Aorta (tissue), 5 donors: ENCODE data around the gene E2F8. TPM values are rescaled to one million over a fixed set of nuclear protein-coding genes. Genes with fewer than 3 reads are reported as not detected.

ENCODE experiments used
- ATAC-seq: fragments of 200-7000 bp; cut with Tn5 transposase; one replicate; pipeline ENCODE4 v1.9.1; 2022; ENCODE audit warnings: moderate library complexity; ENCODE audit not compliant: low FRiP score
- DNase-seq, 2 donors: peaks; one replicate each; pipeline ENCODE4 v3.0.0-alpha.2; 2020
- H3K27ac ChIP-seq, 2 donors: one replicate each; pipeline ENCODE4 v1.5.1; 2013; ENCODE audit warnings: low read length in 2 of 2, mild to moderate bottlenecking in 2 of 2, moderate library complexity in 2 of 2, control low read depth in 1 of 2, inconsistent platforms in 1 of 2, low read depth in 1 of 2
- H3K27me3 ChIP-seq, 2 donors: one replicate each; pipeline ENCODE4 v1.6.1; 2013; ENCODE audit warnings: control low read depth in 1 of 2, low read length in 1 of 2, mild to moderate bottlenecking in 1 of 2, moderate library complexity in 1 of 2; ENCODE audit not compliant: insufficient read depth in 2 of 2, control insufficient read depth in 1 of 2
- H3K36me3 ChIP-seq, 2 donors: one replicate each; pipeline ENCODE4 v1.6.1; 2013; ENCODE audit warnings: control low read depth in 1 of 2, low read length in 1 of 2, mild to moderate bottlenecking in 1 of 2; ENCODE audit not compliant: insufficient read depth in 2 of 2, control insufficient read depth in 1 of 2
- H3K4me1 ChIP-seq, 2 donors: one replicate each; pipeline ENCODE4 v1.6.1; 2013; ENCODE audit warnings: low read length in 2 of 2, control low read depth in 1 of 2, mild to moderate bottlenecking in 1 of 2, moderate library complexity in 1 of 2; ENCODE audit not compliant: insufficient read depth in 2 of 2, control insufficient read depth in 1 of 2
- H3K4me3 ChIP-seq, 2 donors: one replicate each; pipeline ENCODE4 v1.5.1; 2013; ENCODE audit warnings: low read length in 2 of 2, control low read depth in 1 of 2, mild to moderate bottlenecking in 1 of 2
- H3K9me3 ChIP-seq: one replicate; pipeline ENCODE4 v1.6.1; 2013; ENCODE audit warnings: mild to moderate bottlenecking, low read length; ENCODE audit not compliant: control insufficient read depth
- WGBS, 2 donors: extraction: QIAGEN DNeasy Blood & Tissue Kit; methylation state at CpG; one replicate each; pipeline ENCODE4 v1.1.7; 2013; 5-methylcytosine and 5-hydroxymethylcytosine counted together
- intact Hi-C, 2 donors: fragments of 100-400 bp; cut with DNase I; formaldehyde crosslinking; loops; one replicate each; pipeline versions ENCODE4 v1.14.2 to v1.15.0; 2022
- polyA plus RNA-seq, 2 donors: library from polyadenylated mRNA; stranded (reverse); fragments of 200-250 nt; gene quantifications; one replicate each; pipeline ENCODE4 v1.2.3, GENCODE V29; 2013
- total RNA-seq, 2 donors: library from RNA; stranded (reverse); fragmentation: NEBNext Ultra II Directional; extraction: Animal tissue kit (Norgen Biotek cat#: 25700); gene quantifications; one replicate each; pipeline ENCODE4 v1.2.1, GENCODE V29; 2021
- donor health status: healthy with polysubstance abuse.
- donor health status: Bipolar disorder and iron deficiency.
- donor health status: DM: no; HTN: no; CAD: no.
- donor health status: DM: no; HTN: no; CAD: no.
- donor health status: DM: yes; HTN: yes; CAD: no.

E2F8 gene
- total and polyA plus RNA-seq, 4 donors, result 0.05 to 0.63 (median 0.29) TPM; not detected in 1

GRCh38 chr11:19234231-19234817 is 6.4 kb downstream of the E2F8 start:
- H3K36me3 ChIP-seq, result no peaks in the 10 kb centered on the region
- ATAC-seq (no peak), DNase-seq (no peak)
- H3K27me3 ChIP-seq, result no peaks in the 10 kb centered on the region
- no peak overlapping the region for H3K4me3 ChIP-seq
- H3K4me1 ChIP-seq, result no peaks in the 10 kb centered on the region
- 96 to 98% methylated on average over 5 of the region's 5 CpGs for WGBS, 2 donors
- intact Hi-C loops, result no loop called here
- H3K27ac ChIP-seq, result no peak overlapping the region
- peaks cover 4% of the 10 kb centered on the region for H3K9me3 ChIP-seq

- Histone ChIP-seq H3K4me3 (no peak overlapping the region), H3K9me3 (peaks cover 4% of the 10 kb centered on the region), H3K27ac (no peak overlapping the region), H3K36me3 (no peaks in the 10 kb centered on the region), H3K4me1 (no peaks in the 10 kb centered on the region), H3K27me3 (no peaks in the 10 kb centered on the region)
- intact Hi-C loops, result no loop called here
- DNase-seq (no peak), ATAC-seq (no peak)
- WGBS, 2 donors, result 67% methylated on average over 6 of the region's 6 CpGs
Measured at GRCh38 chr11:19232910-19233503, 7.7 kb downstream of the E2F8 start.

- H3K36me3 ChIP-seq, result no peaks in the 10 kb centered on the region
- 95 to 96% methylated on average over 5 of the region's 5 CpGs for whole genome bisulfite sequencing, 2 donors
- DNase-seq, result no peak
Measured at GRCh38 chr11:19229671-19230070, 11.1 kb downstream of the E2F8 start.

GRCh38 chr11:19228968-19229367 is 11.8 kb downstream of the E2F8 start:
- no peak for DNase-seq
- Histone ChIP-seq H3K4me3 (no peak overlapping the region), H3K9me3 (no peaks in the 10 kb centered on the region), H3K27me3 (no peaks in the 10 kb centered on the region), H3K27ac (no peak overlapping the region), H3K36me3 (no peaks in the 10 kb centered on the region), H3K4me1 (no peaks in the 10 kb centered on the region)
- intact Hi-C loops, result no loop called here
- 86 to 90% methylated on average over 3 of the region's 3 CpGs for WGBS, 2 donors
- no peak for ATAC-seq

More at GRCh38 chr11:19229671-19230070, 11.1 kb downstream of the E2F8 start:
- intact Hi-C loops, result no loop called here
- Histone ChIP-seq H3K9me3 (no peaks in the 10 kb centered on the region), H3K27ac (no peak overlapping the region), H3K4me1 (no peaks in the 10 kb centered on the region), H3K27me3 (no peaks in the 10 kb centered on the region), H3K4me3 (no peak overlapping the region)
- ATAC-seq, result no peak

GRCh38 chr11:19226378-19227195 is 14.2 kb downstream of the E2F8 start:
- no peaks in the 10 kb centered on the region for H3K36me3 ChIP-seq
- DNase-seq (no peak), ATAC-seq (no peak)
- H3K27ac ChIP-seq, result no peak overlapping the region
- no peak overlapping the region for H3K4me3 ChIP-seq
- H3K4me1 ChIP-seq, result no peaks in the 10 kb centered on the region
- peaks cover 2% of the 10 kb centered on the region for H3K9me3 ChIP-seq
- WGBS, 2 donors, result 89 to 91% methylated on average over 6 of the region's 6 CpGs
- intact Hi-C loops, result no loop called here
- no peaks in the 10 kb centered on the region for H3K27me3 ChIP-seq

- WGBS, 2 donors, result 97% methylated on average over 3 of the region's 3 CpGs
Measured at GRCh38 chr11:19225581-19225980, 15.2 kb downstream of the E2F8 start.

GRCh38 chr11:19225123-19225522 is 15.6 kb downstream of the E2F8 start:
- WGBS, 2 donors, result 95% methylated on average over 6 of the region's 6 CpGs
- intact Hi-C loops, result no loop called here
- no peak for ATAC-seq

More at GRCh38 chr11:19225581-19225980, 15.2 kb downstream of the E2F8 start:
- intact Hi-C loops, result no loop called here
- no peak for ATAC-seq
- no peaks in the 10 kb centered on the region for H3K4me1 ChIP-seq
- H3K36me3 ChIP-seq, result no peaks in the 10 kb centered on the region
- H3K27ac ChIP-seq, result no peak overlapping the region
- no peaks in the 10 kb centered on the region for H3K27me3 ChIP-seq
- H3K4me3 ChIP-seq, result no peak overlapping the region
- DNase-seq, result no peak
- peaks cover 2% of the 10 kb centered on the region for H3K9me3 ChIP-seq

GRCh38 chr11:19220903-19221724 is 19.6 kb downstream of the E2F8 start:
- no peak for DNase-seq

More at GRCh38 chr11:19225123-19225522, 15.6 kb downstream of the E2F8 start:
- Histone ChIP-seq H3K4me3 (no peak overlapping the region), H3K27ac (no peak overlapping the region), H3K4me1 (no peaks in the 10 kb centered on the region), H3K9me3 (peaks cover 2% of the 10 kb centered on the region), H3K36me3 (no peaks in the 10 kb centered on the region), H3K27me3 (no peaks in the 10 kb centered on the region)
- DNase-seq, result no peak

More at GRCh38 chr11:19220903-19221724, 19.6 kb downstream of the E2F8 start:
- Histone ChIP-seq H3K36me3 (no peaks in the 10 kb centered on the region), H3K4me3 (no peak overlapping the region), H3K9me3 (peaks cover 2% of the 10 kb centered on the region), H3K4me1 (no peaks in the 10 kb centered on the region), H3K27ac (no peak overlapping the region), H3K27me3 (no peaks in the 10 kb centered on the region)
- WGBS, 2 donors, result 49 to 52% methylated on average over 3 of the region's 3 CpGs
- ATAC-seq, result no peak
- intact Hi-C loops, result no loop called here
